Kasumi-1 (cell line): ENCODE measurements around the gene ANTKMT.

Experiments
- DNase-seq, 2 experiments: peaks; one replicate each; lab custom pipeline; 2025; lab: John Stamatoyannopoulos, UW

Gene ANTKMT

DNA sequence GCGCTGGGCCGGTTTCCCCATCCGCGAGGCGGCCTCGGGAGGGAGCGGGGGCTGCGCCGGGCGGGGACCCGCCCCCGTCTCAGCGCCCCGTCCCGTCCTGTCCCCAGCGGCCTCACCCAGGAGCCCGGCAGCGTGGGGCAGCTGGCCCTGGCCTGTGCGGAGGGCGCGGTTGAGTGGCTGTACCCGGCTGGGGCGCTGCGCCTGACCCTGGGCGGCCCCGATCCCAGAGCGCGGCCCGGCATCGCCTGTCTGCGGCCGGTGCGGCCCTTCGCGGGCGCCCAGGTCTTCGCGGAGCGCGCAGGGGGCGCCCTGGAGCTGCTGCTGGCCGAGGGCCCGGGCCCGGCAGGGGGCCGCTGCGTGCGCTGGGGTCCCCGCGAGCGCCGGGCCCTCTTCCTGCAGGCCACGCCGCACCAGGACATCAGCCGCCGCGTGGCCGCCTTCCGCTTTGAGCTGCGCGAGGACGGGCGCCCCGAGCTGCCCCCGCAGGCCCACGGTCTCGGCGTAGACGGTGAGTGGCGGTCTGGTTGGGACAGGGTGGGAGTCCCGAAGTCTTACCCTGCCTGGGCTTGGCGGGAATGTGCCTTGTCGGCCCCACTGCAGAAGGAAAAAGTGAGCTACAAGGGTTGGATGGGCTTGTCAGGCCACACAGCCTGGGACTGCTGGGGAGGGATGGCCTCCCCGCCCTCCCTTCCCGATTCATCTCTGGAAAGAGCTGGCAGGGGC, 5.3 kb upstream of the ANTKMT start:
- no peak for DNase-seq

GRCh38 chr16:716200-716568, 4.8 kb upstream of the ANTKMT start:
- no peak for DNase-seq

DNA sequence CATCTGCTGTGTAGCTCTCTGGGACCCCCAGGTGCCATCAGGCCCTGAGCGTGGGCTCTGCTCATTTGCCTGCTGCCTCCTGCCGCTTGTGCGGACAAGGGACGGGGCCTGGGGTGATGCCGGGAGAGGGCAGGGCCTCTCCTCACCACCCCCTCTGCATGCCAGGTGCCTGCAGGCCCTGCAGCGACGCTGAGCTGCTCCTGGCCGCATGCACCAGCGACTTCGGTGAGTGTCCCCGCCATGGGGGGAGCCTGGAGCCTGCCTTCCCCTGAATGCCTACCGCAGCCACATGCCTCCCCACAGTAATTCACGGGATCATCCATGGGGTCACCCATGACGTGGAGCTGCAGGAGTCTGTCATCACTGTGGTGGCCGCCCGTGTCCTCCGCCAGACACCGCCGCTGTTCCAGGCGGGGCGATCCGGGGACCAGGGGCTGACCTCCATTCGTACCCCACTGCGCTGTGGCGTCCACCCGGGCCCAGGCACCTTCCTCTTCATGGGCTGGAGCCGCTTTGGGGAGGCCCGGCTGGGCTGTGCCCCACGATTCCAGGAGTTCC, 4.1 kb upstream of the ANTKMT start:
- no peak for DNase-seq

DNA sequence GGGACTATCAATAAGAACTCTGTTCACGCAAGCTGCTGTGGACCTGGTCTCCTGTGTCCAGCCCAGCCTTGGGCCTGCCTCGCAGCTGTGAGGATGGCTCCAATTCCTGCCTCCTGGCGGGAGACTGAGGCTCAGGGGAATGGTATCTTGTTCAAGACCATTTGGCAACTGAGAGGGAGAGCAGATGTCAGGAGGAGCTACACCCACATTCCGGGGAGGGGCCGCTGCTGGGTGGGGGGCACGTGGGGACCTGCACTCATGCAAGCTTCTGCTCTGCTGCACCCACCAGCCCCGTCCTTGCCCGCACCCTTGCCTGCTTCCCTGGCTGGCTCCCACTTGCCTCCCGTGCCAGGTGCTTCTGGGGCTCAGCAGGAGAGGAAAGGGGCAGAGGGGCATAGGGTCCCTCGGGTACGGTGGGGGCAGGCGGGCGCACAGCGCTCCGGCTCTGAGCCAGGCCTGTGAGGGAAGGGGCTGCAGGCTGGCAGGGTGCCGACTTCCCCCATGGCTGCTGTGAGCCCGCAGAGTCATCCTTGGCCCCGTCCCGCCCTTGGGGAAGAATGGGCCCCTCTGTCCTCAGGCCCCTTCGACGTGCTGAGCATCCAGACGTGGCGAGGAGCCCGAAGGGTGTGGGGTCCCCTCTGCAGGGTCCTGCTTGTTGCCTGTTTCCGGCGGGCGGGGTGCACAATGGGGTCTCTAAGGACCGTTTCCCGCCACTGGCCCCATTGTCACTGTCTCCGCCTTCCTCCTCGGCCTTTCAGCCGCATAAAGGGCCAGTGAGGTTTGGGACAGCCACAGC, 3.3 kb upstream of the ANTKMT start:
- DNase-seq = no peak

- no peak for DNase-seq
Observed at GRCh38 chr16:718389-718788, 2.6 kb upstream of the ANTKMT start.

DNA sequence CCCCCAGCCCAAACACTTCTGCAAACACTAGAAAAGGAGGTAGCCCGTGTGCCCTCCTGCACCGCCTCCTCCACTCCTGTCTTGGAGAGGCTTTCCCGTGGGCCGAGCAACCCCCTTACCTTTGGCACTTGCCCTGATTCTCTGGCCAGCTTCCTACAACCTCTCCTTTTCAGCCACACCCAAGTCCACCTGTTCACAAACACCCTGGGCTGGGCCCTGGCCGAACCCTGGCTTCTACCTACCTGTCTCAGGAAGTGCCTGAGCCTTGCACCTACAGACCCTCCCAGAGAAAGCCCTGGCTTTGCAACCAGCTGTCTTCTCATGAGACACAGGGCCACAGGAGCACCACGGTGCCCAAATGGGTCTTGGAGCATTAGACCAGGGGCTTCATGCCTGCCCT, 2.0 kb upstream of the ANTKMT start:
- no peak for DNase-seq

GRCh38 chr16:719815-720446, 1.0 kb upstream of the ANTKMT start:
- peak in 1 of 2 experiments; percentile 11 for DNase-seq

DNA sequence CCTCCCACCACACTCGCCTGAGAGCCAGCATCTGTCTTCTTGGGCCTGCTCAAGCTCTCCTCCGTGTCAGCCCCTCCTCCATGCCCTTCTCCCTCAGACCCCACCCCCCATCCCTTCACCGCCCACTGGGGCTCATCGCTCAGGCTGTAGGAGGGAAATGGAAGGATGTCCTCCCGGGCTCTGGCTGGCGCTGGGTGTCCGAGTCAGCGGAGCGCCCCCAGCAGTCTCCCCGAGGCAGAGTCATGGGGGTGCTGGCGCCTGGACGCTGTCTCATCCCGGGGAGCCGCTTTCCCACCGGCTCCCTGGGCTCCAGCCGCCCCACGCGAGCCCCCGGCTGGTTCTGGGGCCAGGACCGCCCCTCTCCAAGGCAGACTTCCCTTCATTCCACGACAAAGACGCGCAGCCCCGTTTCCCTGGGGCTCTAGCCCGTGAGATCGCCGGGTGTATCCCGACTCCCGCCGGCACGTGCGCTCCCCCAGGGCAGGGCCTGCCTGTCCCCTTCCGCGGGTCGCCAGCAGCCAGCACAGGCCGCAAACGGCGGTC, 428 bp upstream of the ANTKMT start:
- peak; percentile 16 to 20 for DNase-seq

DNA sequence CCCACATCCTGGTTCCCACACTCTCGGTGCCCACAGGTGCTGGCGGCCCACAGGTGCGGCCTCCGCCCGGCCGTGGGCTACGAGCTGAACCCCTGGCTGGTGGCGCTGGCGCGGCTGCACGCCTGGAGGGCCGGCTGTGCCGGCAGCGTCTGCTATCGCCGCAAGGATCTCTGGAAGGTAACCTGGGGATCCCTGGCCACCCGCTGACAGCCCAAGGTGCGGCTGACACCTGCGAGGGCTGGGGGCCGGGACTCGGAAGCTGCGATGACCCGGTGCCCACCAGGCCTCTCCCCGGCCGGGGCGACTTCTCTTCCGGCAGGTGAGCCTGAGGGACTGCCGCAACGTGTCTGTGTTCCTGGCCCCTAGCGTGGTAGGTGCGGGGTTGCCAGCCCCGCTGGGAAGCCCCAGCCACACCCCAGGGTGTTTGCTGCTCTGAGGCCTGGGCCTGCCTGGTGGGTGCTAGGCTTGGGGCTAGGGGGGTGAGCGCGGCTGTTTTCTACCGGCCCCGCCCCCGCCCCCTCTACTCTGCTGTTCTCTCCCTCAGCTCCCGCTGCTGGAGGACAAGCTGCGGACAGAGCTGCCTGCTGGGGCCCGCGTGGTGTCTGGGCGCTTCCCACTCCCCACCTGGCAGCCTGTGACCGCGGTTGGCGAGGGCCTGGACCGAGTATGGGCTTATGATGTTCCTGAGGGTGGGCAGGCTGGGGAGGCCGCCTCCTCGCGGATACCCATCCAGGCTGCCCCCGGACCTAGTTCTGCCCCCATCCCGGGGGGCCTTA, 1.0 kb downstream of the ANTKMT start:
- DNase-seq = no peak

GRCh38 chr16:722835-723633, 2.1 kb downstream of the ANTKMT start:
- DNase-seq = no peak

GRCh38 chr16:723695-724094, 2.7 kb downstream of the ANTKMT start:
- no peak for DNase-seq

GRCh38 chr16:724188-725040, 3.5 kb downstream of the ANTKMT start:
- DNase-seq = no peak

- DNase-seq = no peak
Observed at GRCh38 chr16:725041-725376, 4.1 kb downstream of the ANTKMT start.

DNA sequence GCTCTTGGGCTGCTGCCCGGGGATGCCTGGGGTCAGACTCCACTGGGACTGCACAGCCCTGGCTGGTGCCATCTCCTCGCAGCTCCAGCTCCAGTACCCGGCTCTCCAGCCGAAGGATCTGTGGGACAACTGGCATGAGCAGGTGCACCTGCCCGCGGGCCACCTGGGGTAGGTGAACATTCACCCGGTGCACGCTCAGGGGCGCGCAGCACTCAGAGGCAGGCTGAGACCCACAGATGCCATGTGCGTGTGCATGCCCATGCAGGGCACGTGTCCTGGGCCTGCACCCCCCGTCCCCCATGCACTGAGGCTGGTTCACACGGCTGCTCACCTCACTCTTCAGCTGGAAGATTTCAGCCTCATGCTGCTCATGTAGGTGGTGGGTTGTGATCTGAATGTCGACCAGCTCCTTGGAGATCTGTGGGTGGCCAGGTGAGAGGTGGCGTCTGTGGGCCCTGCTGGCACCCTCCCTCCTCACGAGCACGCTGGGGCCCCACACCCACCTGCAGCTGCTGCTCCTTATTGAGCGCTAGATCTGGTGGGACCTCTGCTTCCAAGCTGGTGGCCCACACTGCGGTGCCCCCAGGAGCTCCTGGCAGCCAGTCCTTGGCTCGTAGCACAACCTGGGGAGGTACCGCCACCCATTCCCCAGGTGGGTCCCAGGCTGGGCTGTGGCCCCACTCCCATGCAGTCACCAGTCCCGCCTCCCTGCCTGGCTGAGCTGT, 4.7 kb downstream of the ANTKMT start:
- DNase-seq = no peak

GRCh38 chr16:726188-726437, 5.2 kb downstream of the ANTKMT start:
- no peak for DNase-seq

DNA sequence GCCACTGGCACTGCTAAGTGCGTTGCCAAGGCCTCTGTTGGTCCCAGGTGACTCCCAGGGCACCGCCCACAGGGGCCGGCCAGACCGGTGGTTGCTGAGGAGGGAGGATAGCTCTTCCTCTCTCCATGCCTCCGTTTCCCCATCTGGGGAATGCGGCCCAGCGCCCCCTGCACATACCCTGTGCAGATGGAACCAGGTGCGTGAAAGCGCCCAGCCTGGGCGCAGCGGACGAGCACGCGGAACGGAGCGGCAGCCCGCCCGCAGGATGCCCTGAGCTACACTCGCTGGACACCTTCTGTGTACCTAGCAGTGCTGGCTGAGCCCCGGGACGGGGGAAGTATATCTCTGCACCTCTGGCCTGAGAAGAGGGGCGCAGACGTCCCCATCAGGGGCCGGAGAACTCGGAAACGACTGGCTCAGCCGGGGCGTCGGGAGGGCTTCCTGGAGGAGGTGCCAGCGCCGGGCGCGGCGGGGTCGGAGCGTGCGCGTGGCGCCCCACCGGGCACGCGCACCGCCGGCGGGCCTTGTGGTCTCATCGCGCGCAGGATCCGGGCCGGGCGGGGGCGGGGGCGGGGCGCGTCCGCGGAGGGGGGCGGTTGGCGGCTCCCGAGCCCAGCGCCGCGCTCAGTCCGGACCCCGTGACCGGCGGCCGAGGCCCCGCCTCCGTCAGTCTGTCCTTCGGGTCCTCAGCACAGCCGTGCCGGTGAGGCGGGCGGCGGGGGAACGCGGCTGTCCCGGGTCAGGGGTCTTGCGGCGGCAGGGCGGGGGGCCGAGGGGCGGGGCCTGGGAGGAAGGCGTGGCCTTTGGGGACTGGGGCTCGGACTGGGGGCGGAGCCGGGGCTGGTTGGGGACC, 5.7 kb downstream of the ANTKMT start, which contains the start of the genes CCDC78 and HAGHL:
TSS of gene CCDC78 (minus strand) at position 6 of the 853 bp plus-strand sequence. CDS start 76 bp downstream, outside the sequence.
TSS of gene HAGHL (plus strand) at position 669 of the 853 bp plus-strand sequence. CDS start 404 bp downstream, outside the sequence.
- DNase-seq = no peak

DNA sequence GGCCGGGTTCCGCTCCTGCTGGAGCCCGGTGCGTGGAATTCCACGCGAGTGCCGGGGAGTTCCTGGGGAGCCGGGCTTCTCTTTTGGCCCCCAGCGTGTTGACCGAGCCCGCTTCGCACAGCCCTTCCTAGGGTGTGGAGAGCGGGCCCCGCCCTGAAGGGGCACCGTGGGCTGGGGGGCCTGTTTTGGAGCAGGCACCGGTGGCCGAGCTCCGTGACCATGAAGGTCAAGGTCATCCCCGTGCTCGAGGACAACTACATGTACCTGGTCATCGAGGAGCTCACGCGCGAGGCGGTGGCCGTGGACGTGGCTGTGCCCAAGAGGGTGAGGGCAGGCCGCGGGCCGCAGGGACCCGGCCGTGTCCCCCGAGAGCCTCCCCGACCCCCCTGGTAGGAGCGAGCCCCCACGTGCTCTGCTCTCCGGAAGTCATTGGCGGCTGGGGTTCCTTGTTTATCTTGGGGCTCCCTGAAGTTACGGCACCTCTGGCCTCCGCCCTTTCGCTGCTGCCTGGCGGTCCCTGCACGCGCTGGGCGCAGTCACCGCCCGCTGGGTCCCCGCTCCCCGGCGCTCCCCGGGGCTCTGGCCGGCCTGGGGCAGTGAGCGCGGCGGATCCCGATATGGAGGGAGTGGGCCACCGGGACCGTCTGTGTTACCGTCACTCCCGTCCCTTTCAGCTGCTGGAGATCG, 6.5 kb downstream of the ANTKMT start:
- DNase-seq = no peak
